SK-N-MC (cell line): ENCODE results near the gene HLX.

Experiments used
- EZH2 ChIP-seq: fragments of 200-600 bp; sonication (generic); IDR thresholded peaks from one replicate; pipeline ENCODE4 v1.6.1; 2017; ENCODE audit warnings: antibody characterized with exemption
- POLR2AphosphoS5 ChIP-seq: IDR thresholded peaks from 2 replicates; pipeline ENCODE4 v1.6.1; 2012; ENCODE audit warnings: mild to moderate bottlenecking, low read depth, low read length, borderline replicate concordance

- TF ChIP-seq EZH2 (no peak), POLR2AphosphoS5 (no peak)
Observed at GRCh38 chr1:220873868-220874655, 5.2 kb upstream of the HLX start.
